PC-3 (cell line): ENCODE measurements around the gene SLC25A21. TPM values are rescaled to one million over a fixed set of nuclear protein-coding genes. Genes with fewer than 3 reads are reported as not detected.

Experiments used
- ATAC-seq: fragments of 200-7000 bp; cut with Tn5 transposase; 2 replicates; pipeline ENCODE4 v1.9.1; 2020; ENCODE audit warnings: mild to moderate bottlenecking, moderate library complexity
- BruUV-seq: library from RNA; stranded (reverse); fragments of 400-500 nt; replicated peaks from 2 replicates; lab custom pipeline; 2021; lab: Mats Ljungman, UMichigan
- CTCF ChIA-PET: fragments of 300-600 bp; sonication (Branson Sonifier 250); formaldehyde crosslinking; loops from one replicate; lab custom pipeline; 2022; ENCODE audit warnings: antibody characterized with exemption; lab: Charles Lee
- POLR2A ChIA-PET: fragments of 300-600 bp; sonication (Branson Sonifier 250); formaldehyde crosslinking; loops from one replicate; lab custom pipeline; 2022; ENCODE audit warnings: antibody characterized with exemption; ENCODE audit not compliant: unreplicated experiment; lab: Charles Lee
- DNase-seq: peaks from one replicate; pipeline ENCODE4 v3.0.0-alpha.2; 2015
- H2AFZ ChIP-seq: fragments of 300-600 bp; sonication (generic); 2 replicates; pipeline ENCODE4 v1.6.0; 2016; ENCODE audit warnings: antibody characterized with exemption, low read length
- H3F3A ChIP-seq: fragments of 300-600 bp; sonication (generic); one replicate; pipeline ENCODE4 v1.6.0; 2017; ENCODE audit warnings: antibody characterized with exemption, low read length, control low read depth, mild to moderate bottlenecking; ENCODE audit not compliant: unreplicated experiment
- H3K27ac ChIP-seq: fragments of 300-600 bp; sonication (generic); 2 replicates; pipeline ENCODE4 v1.5.1; 2016; ENCODE audit warnings: mild to moderate bottlenecking, low read length
- H3K27me3 ChIP-seq: fragments of 300-600 bp; sonication (generic); 2 replicates; pipeline ENCODE4 v1.6.1; 2016; ENCODE audit warnings: low read length, mixed read lengths
- H3K36me3 ChIP-seq: fragments of 300-600 bp; sonication (generic); 2 replicates; pipeline ENCODE4 v1.6.1; 2016; ENCODE audit warnings: low read depth, mixed run types, low read length, mixed read lengths
- H3K4me1 ChIP-seq: fragments of 300-600 bp; sonication (generic); 2 replicates; pipeline ENCODE4 v1.5.1; 2016; ENCODE audit warnings: low read length; ENCODE audit not compliant: insufficient read depth
- H3K4me2 ChIP-seq: fragments of 300-600 bp; sonication (generic); 2 replicates; pipeline ENCODE4 v1.6.0; 2016; ENCODE audit warnings: low read length
- H3K4me3 ChIP-seq: fragments of 300-600 bp; sonication (generic); 2 replicates; pipeline ENCODE4 v1.5.1; 2016; ENCODE audit warnings: mild to moderate bottlenecking, low read length, mixed read lengths
- H3K79me2 ChIP-seq: fragments of 300-600 bp; sonication (generic); 2 replicates; pipeline ENCODE4 v1.6.1; 2017; ENCODE audit warnings: low read length, mixed read lengths
- H3K9ac ChIP-seq: fragments of 300-600 bp; sonication (generic); 2 replicates; pipeline ENCODE4 v1.6.0; 2016; ENCODE audit warnings: mild to moderate bottlenecking, low read length
- H3K9me2 ChIP-seq: fragments of 300-600 bp; sonication (generic); replicated peaks from 2 replicates; pipeline ENCODE4 v1.6.1; 2016; ENCODE audit warnings: mixed run types, low read length, mixed read lengths
- H3K9me3 ChIP-seq: fragments of 300-600 bp; sonication (generic); 2 replicates; pipeline ENCODE4 v1.6.1; 2016; ENCODE audit warnings: low read length, mixed read lengths
- H4K20me1 ChIP-seq: fragments of 300-600 bp; sonication (generic); 2 replicates; pipeline ENCODE4 v1.6.1; 2016; ENCODE audit warnings: low read length, mixed read lengths
- CTCF ChIP-seq: fragments of 300-600 bp; sonication (generic); conservative IDR thresholded peaks from 2 replicates; pipeline ENCODE4 v1.5.1; 2017; ENCODE audit warnings: antibody characterized with exemption, low read depth, mild to moderate bottlenecking, low read length
- EZH2 ChIP-seq: fragments of 300-600 bp; sonication (generic); IDR thresholded peaks from one replicate; pipeline ENCODE4 v1.6.1; 2017; ENCODE audit warnings: antibody characterized with exemption, mild to moderate bottlenecking, low read length; ENCODE audit not compliant: unreplicated experiment
- EZH2phosphoT487 ChIP-seq: fragments of 300-600 bp; sonication (generic); IDR thresholded peaks from 2 replicates; pipeline ENCODE4 v1.6.1; 2018; ENCODE audit warnings: mild to moderate bottlenecking, antibody characterized with exemption, low read length, borderline replicate concordance
- intact Hi-C: fragments of 100-400 bp; cut with micrococcal nuclease; formaldehyde crosslinking; loops from 2 replicates; pipeline ENCODE4 v1.9.0; 2023
- total RNA-seq: library from RNA; depleted of rRNA; stranded (reverse); fragments of >200 nt; gene quantifications from 2 replicates; pipeline ENCODE4 v1.2.3, GENCODE V29; 2014

Gene SLC25A21
- total RNA-seq, 1 experiment from 2014 or later: 0.87 TPM

GRCh38 chr14:36941783-36942521 lies 230.5 kb downstream of the SLC25A21 start:
- BruUV-seq: no TSS peak
- Histone ChIP-seq H3K27ac (peak overlapping the region; percentile 89), H3K36me3 (no peaks in the 10 kb centered on the region), H3K4me3 (no peak overlapping the region), H2AFZ (peak overlapping the region; percentile 32), H3K4me1 (peaks cover 40% of the 10 kb centered on the region), H3K79me2 (no peaks in the 10 kb centered on the region), H3F3A (peaks cover 7% of the 10 kb centered on the region), H3K4me2 (peak overlapping the region; percentile 48), H3K9me2 (no peaks in the 10 kb centered on the region), H3K9ac (0 out of 2 replicates have a peak overlapping the region, but pooled peaks have one; percentile 8), H3K9me3 (no peaks in the 10 kb centered on the region), H3K27me3 (no peaks in the 10 kb centered on the region), H4K20me1 (no peaks in the 10 kb centered on the region)
- intact Hi-C loops: loop anchor here (1.0 to 10.0 kb wide), 12 partner anchors 39 to 385 kb away; no protein-coding TSS in a partner anchor
- ChIA-PET POLR2A (interaction anchor here (0.7 to 1.2 kb wide), 2 partner anchors 175 to 183 kb away, joined by 4 read pairs; no protein-coding TSS in a partner anchor), CTCF (interaction anchor here (0.5 to 2.1 kb wide), 25 partner anchors 17 to 388 kb away, joined by 3 to 29 read pairs (median 3); partner anchors contain the start of gene PAX9)
- ATAC-seq (peak; percentile 57), DNase-seq (peak; percentile 88)
- TF ChIP-seq CTCF (peak; percentile 97), EZH2phosphoT487 (no peak)

- Histone ChIP-seq H3K4me2 (no peak overlapping the region), H3K27ac (no peak overlapping the region), H3F3A (peaks cover 7% of the 10 kb centered on the region), H3K27me3 (no peaks in the 10 kb centered on the region), H3K9me3 (no peaks in the 10 kb centered on the region), H3K79me2 (no peaks in the 10 kb centered on the region), H3K9me2 (no peaks in the 10 kb centered on the region), H3K4me1 (peaks cover 45% of the 10 kb centered on the region), H4K20me1 (no peaks in the 10 kb centered on the region), H3K4me3 (no peak overlapping the region), H3K9ac (no peak overlapping the region), H3K36me3 (no peaks in the 10 kb centered on the region), H2AFZ (no peak overlapping the region)
- intact Hi-C loops: loop anchor here (10.0 kb wide), 1 partner anchor 294 kb away; no protein-coding TSS in a partner anchor
- ChIA-PET CTCF (no interaction called here), POLR2A (interaction anchor here (0.6 kb wide), 1 partner anchor 490 kb away, joined by 3 read pairs; no protein-coding TSS in a partner anchor)
- DNase-seq: no peak
- TF ChIP-seq EZH2phosphoT487: no peak
- TF ChIP-seq EZH2: no peak
- no peak for TF ChIP-seq CTCF
- no TSS peak for BruUV-seq
- no peak for ATAC-seq
Measured at GRCh38 chr14:36940476-36940875, 231.9 kb downstream of the SLC25A21 start.

- Histone ChIP-seq H3F3A (no peaks in the 10 kb centered on the region), H3K9ac (no peak overlapping the region), H3K4me2 (no peak overlapping the region), H3K27me3 (no peaks in the 10 kb centered on the region), H4K20me1 (no peaks in the 10 kb centered on the region), H3K79me2 (no peaks in the 10 kb centered on the region), H3K27ac (no peak overlapping the region), H3K4me3 (no peak overlapping the region), H3K36me3 (no peaks in the 10 kb centered on the region), H3K4me1 (peaks cover 37% of the 10 kb centered on the region), H3K9me3 (no peaks in the 10 kb centered on the region), H2AFZ (no peak overlapping the region), H3K9me2 (no peaks in the 10 kb centered on the region)
- POLR2A ChIA-PET: no interaction called here
- DNase-seq (no peak), ATAC-seq (no peak)
- CTCF ChIA-PET: interaction anchor here (0.7 kb wide), 1 partner anchor 657 kb away, joined by 11 read pairs; no protein-coding TSS in a partner anchor
- no TSS peak for BruUV-seq
- intact Hi-C loops: no loop called here
- no peak for TF ChIP-seq CTCF
Measured at GRCh38 chr14:36939265-36939664, 233.1 kb downstream of the SLC25A21 start.
